GM19468 (cell line): ENCODE data around the gene NDUFB10.
A peak's percentile ranks its signal among the peaks of the same experiment; 100 is the strongest.
"Not testable (repeated sequence)": the region's sequence is repeated elsewhere in the genome, so short reads cannot be mapped to it uniquely, and the experiment has no call there.

ENCODE experiments used
- ATAC-seq: cut with Tn5 transposase; IDR thresholded peaks from one replicate; pipeline ENCODE4 v1.9.1; 2021; ENCODE audit warnings: mild to moderate bottlenecking, moderate library complexity, moderate number of reproducible peaks; ENCODE audit not compliant: unreplicated experiment; ENCODE audit errors: extremely low read depth

The NDUFB10 gene

GRCh38 chr16:1923299-1924034, 35.9 kb upstream of the NDUFB10 start:
- no peak for ATAC-seq

- no peak for ATAC-seq
These were observed 35.2 kb upstream of the NDUFB10 start for GRCh38 chr16:1924095-1924494.

DNA sequence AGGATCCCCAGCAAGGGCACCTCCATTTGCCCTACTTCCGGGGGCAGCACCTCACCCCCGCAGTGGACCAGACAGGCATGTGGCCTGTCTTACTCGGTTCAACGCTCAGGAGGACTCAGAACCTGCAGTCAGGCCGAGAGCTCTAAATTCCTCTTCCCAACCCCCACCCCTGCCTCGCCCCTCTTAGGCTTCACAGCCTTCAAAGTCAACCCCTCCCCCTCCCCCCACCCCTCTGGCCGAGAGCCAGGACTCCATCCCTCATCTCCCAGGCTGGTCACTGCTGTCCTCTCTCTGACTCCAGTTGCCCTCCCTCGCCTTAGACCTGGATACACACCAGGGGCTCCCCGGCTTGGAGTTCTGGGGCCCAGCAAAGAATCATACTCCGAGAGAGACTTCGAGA, 33.1 kb upstream of the NDUFB10 start:
- ATAC-seq = no peak

GRCh38 chr16:1929105-1929504, 30.2 kb upstream of the NDUFB10 start:
- ATAC-seq = no peak

DNA sequence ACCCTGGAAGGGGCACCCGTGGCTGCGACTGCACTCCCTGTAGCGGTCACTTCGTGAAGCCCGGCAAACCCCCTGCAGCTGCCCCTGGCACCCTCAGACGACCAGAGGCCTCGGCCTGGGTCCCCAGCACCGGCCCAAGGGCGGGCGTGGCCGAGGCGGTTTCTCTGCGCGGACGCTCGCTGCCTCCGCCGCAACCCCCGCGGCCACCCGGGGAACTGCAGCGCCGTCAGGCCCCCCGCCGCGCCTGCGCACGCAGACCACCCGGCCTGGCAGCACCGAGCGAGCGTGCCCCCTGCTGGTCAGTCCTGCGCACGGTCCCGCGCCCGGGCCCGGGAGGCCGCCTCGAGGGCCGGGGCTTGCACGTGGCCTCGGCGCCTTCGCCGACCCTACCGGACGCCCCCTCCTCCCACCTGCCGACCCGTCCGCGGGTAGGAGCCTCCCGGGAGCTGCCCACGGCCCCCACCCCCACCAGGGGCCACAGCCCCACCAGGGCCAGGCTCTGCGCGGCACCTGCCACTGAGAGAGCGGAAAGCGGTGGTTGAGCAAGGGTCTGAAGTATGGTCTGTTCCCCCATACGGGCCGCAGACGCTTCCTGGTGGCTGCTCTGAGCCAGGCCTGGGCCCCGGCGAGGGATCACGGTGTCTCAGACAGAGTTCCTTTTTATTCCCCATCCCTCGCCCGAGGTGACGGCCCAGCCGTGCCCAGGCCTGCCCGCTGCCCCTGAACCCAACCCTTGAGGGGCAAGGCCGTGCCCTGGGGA, 29.6 kb upstream of the NDUFB10 start:
- ATAC-seq = peak; percentile 62

- ATAC-seq = no peak
These were observed 29.0 kb upstream of the NDUFB10 start for GRCh38 chr16:1930338-1930720.

DNA sequence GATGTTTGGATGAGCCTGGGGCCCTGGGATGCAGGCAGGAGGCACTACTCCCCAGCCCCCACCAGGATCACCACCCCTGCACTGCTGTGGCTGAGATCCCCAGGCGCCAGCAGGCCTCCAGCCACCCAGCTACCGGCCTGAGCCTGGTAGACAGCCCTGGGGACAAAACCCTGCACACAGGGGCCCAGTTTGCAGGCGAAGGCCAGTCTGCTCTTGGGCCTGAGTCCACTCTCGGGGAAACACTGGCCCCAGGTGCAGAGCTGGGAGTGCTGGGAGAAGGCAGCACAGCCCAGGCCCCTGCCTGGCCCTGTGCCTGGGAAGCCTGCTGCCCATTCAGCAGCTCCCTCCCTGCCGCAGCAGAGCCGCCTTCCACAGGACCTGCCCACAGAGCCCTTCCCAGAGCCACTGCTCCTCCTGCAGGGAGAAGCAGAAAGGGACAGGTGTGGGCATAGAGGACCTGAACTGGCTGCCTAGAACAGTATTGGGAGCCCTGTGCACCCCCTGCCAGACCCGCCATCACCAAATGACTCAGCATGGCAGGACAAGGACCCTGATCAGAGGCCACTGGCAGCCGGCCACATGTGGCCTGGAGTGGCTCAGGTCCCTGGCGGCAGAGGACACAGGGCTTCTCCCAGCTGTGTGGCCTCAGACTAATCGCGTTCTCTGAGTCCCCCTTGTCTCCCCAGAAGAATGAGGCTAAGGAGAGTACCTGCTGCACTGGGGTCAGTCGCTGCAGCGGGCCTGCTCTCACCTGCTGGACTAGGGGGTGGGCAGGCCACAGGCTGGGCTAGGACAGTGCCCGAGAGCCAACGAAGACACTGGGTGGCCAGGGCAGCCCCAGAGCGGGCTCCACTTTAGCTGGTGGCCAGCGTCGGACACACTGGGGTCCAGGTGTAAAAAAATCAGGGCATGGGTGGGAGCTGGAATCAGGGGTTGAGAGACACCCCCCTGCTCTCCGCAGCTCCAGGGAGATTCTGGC, 27.0 kb upstream of the NDUFB10 start:
- no peak for ATAC-seq

DNA sequence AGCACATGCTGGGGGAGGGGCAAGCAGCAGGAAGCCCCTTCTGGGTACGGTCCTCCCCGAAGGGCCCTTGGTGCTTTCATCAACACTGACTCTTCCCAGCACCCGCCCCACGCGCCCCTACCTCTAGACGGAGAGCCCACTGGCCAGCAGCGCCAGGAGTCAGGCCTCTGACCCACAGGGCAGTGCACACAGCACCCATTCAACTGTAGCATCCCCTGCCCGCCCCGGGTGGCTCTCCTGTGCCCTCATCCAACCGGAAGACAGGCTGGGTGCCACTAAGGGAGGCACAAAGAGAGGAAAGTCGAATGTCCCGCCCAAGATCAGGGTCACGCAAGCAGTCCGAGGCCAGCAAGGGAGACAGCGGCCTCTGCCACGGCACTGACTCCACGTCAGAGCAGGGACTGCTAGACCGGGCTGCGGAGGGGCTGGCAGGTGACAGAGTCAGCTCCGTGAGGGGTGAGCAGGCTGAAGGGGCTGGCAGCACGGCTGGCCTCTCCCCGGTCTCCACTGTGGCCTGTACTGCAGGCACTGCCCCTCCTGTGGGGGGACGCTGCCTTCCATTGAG, 26.2 kb upstream of the NDUFB10 start:
- no peak for ATAC-seq

- ATAC-seq = no peak
These were observed 22.3 kb upstream of the NDUFB10 start for GRCh38 chr16:1936945-1937479.

DNA sequence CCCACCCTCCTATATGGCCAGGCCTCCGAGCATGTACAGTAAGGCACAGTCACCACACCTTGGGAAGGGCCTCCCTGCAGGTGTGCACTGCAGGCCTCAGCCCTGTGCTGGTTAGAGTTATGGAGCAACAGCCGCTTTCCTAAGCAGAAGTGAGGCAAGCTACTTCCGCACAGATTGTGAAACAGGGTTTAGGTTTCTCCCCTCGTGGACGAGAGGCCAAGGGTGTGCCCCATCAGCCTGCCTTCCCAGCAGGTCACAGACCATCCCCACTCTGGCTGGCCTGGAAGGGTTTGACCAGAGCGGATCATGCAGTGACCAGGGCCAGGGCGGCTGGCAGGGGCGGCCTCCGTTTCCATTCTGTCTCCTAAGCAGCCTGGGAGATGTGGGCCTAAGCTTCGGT, 21.0 kb upstream of the NDUFB10 start:
- ATAC-seq = no peak

- no peak for ATAC-seq
These were observed 20.4 kb upstream of the NDUFB10 start for GRCh38 chr16:1938910-1939309.

- ATAC-seq = not testable (repeated sequence)
These were observed 19.5 kb upstream of the NDUFB10 start for GRCh38 chr16:1939833-1940232.

- no peak for ATAC-seq
These were observed 18.8 kb upstream of the NDUFB10 start for GRCh38 chr16:1940273-1941161.

- ATAC-seq = no peak
These were observed 17.9 kb upstream of the NDUFB10 start for GRCh38 chr16:1941162-1942046.

DNA sequence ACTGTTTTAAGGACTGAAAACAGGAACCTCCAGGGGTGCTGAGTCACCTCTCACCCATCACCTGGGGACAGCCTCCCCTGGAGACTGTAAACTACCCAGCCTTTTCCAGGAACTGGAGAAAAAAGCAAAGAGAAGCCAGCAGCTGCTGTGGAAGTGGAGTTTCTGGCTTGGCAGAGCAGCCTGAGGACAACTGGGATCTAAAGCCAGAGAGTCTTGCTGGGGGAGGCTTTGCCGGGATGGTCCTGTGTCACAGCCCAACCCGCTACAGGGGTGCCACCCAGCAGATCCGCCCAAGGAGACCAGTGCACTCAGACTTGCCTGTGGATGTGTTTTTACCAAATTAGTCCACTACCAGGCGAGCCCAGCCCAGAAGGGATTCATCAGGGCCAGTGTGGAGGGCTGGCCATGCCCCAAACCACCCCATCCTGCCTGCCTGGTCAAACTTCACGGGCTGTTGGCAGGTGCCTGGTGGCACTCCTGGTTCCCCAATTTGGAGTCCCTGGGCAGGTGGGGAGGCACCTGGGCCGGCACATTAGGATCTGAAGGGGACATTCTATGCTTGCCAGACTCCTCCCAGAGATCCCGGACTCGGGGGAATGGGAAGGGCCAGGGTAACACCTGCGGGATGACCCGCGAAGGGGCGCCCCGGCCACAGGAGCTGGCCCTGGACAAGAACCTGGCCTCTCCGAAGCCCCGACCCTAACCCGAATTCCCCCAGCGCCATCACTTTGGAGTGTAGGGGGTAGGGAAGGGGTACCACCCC, 17.1 kb upstream of the NDUFB10 start:
- no peak for ATAC-seq

DNA sequence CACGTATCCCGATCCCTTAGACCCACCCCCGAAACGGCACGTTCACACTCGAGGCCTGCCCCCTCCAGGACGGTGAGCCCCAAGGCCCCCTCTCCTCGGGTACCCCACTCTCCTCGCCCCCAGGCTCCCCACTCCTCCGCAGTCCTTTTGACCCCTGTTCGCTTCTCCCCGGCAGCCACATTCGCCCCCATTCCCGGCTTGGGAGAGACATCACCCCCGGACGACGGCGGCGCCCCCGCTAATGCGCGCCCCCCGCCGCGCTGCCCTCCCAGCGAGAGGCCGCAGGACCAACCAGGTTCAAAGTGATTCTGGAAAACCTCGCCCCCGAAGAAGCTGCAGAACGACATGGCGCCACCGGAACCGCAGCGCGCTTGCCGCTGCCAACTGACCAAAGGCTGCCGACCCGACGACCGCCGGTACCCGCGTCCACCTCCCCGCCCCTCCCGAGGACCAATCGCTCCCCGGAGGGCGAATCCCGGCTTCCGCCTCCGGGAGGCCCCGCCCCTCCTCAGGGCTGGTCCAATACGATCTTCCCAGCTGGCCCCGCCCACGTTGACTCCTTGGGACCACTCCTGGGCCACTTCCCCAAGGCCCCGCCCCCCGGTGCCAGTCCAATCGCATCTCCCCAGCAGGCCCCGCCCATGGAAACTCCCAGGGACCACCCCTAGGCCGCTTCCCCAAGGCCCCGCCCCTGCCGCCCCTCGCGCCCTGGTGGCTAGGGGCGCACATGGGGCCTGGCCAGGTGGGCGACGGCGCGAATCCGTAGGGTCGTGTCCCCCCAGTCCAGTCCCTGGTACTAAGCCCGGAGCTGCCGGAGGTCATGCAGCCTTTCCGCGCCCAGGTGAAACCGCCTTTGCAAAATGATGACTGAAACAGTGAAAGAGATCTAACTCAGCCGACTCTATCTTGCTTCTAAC, 16.3 kb upstream of the NDUFB10 start, which contains the start of gene MSRB1:
Gene MSRB1, minus strand, starts transcription at position 390 of the 917 bp plus-strand sequence. Its CDS starts 43 bp downstream, at position 347.
- ATAC-seq = peak; percentile 90
